NCI-H2029 treated with DMSO at 0.1 percent for 48 hours (cell line): ENCODE results near the gene MELTF.

Experiments used
- DNase-seq: peaks from one replicate; lab custom pipeline; 2025; lab: John Stamatoyannopoulos, UW

Gene MELTF

DNA sequence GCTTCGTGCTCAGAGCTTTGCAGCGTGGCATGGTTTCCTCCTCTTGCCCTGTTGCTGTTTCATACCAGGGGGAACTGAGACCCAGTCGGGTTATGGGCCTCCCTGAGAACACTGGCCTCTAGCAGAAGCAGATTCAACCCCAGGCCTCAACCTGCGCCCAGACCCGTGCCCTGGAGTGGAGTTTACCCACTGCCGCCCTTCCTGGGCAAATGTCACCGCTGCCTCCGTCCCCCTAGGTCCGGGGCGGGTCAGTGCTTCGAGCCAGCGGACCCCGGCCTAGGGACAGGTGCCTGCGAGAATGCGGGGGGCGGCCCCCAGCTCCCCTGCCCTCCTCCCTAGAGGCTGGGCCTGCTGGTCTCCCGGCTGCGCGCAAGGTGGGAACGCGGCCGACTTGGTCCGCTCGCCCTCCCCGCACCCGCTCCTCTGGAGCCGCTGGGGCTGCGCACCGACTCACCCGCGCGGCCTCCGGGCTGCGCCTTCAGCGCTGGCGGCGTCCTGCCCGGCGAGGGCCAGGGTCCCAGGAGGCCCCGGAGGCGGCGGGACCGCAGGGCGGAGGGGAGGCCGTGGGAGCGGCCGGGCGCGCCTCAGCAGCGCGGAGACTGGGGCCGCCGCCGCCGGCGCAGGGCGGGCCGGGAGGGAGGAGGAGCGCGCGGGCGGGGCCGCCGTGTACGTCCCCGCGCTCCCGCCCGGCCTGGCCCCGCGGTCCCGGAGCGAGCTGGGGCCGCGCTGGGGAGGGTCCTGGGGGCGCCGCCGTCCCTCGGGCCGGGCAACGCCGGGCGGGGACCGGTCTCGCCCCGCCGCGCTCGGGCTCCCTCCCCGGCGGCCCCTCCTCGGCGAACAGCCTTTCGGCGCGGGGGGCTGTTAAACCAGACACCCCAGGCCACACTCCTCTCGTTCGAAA, 61.1 kb downstream of the MELTF start, which contains the start of gene PIGZ:
Gene PIGZ, minus strand, starts transcription at position 601 of the 901 bp plus-strand sequence. CDS start 16,802 bp downstream, outside the sequence.
- no peak for DNase-seq

DNA sequence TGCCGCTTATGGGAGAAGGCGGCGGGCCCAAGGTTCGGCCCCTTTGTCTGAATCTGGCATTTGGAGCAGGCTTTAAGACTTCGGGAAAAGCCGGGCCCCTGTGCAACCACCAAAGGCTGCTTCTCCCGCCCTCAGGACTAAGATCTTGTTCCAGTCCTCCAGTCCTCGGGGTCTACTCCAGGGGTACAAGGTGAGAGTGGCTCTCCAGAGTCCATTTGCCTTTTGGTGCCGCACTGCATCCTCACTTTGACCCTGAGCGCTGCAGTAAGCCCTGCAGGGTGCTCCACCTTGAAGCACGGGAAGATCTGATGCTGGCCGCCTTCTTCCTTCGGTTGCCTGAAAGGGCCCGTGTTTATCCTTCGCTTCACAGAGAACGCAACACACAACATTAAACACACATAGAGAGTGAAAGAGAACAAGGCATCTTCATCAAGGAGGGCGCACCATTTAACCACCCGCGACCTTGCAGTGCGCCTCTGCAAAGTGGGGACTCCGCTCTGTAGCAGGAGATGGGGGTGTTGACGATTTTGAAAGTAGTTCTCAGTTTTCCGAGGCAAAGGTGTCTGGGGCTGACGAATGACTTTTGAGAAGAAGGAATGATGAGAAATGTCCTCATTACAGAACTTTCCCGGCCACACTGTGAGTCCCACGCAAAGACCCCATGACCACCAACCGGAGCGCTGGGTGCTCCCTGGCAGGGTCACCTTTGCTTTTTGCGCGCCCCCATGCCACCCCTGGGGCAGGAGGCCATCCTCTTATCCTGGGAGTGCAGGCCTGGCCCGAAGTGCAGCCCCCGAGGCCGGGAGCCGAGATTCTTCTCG, 62.0 kb downstream of the MELTF start:
- DNase-seq: no peak

DNA sequence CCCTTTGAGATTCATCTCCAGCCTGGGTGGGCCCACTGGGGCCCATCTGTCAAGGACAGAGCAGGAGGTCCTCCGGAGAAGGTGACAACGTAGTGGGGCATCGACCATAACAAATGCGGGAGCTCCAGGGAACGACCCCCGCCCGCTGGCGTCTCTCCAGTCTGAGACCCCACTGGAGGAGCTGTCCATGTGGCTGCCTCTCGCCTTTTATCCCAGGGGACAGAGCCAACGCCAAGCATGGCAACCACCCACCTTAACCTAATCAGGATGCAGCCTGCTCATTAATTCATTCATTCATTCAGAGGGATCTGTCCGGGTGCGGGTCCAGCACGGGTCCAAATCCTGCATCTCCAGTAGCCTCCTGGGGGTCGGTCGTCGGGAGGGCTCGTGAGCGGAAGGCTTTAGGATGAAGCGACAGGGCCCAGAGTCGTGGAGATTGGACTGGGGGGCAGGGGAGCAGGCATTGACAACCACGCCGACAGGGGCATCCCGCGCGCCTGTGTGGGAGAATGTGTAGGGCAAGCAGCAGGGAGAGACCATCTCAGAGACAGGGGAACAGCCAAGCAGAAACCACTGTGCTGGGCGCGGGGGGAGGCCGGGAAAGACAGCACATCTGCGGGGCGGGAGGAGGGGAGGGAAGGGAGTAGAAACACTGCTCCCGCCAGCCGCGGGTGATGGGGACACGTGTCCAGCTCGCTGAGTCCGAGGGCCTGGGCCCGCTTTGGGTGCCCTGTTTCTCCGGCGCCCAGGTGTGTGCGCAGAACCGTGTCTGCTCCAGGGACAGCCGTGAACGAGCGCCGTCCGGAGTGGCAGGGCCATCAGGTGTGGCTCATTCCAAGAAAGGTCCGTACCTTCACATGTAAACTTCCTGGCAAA, 62.9 kb downstream of the MELTF start:
- DNase-seq: no peak

DNA sequence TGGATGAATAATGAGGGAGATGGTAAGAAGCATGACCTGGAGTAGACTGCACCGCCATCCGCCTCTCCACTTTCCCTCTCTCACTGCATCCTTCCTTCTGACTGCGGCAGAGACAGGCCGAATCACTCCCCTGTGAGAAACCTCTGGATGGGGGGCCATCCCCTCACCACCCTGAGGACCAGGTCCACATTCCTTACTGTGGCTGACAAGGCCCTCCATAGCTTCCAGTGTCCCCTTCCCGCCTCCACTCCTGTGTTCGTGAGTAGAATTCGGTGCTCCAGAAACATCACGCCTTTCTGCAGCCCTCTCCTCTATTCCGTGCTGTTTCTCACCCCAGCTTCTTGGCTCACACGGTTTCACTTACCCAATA, 63.8 kb downstream of the MELTF start:
- no peak for DNase-seq

DNA sequence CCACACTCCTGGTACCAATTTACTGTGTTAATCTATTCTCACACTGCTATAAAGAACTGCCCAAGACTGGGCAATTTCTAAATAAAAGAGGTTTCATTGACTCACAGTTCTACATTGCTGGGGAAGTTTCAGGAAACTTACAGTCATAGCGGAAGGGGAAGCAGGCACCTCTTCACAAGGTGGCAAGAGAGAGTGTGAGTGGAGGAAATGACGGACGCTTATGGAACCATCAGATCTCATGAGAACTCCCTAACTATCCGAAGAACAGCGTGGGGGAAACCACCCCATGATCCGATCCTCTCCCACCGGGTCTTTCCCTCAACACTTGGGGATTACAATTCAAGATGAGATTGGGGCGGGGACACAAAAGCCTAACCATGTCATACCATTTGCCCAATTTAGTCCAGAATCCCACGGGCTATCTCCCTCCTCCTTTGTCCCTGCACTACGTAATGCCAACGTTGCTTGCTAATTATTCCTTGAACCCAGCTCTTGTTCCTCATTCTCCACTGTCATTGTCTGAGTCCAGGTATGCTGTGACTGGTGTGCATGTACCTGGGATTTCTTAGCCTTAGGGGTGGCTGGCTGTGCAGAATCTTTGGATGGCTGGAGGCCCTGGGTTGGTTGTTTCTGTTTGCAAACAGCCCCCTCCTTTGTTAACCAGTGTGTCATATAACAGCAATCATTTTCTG, 64.4 kb downstream of the MELTF start:
- DNase-seq: no peak

DNA sequence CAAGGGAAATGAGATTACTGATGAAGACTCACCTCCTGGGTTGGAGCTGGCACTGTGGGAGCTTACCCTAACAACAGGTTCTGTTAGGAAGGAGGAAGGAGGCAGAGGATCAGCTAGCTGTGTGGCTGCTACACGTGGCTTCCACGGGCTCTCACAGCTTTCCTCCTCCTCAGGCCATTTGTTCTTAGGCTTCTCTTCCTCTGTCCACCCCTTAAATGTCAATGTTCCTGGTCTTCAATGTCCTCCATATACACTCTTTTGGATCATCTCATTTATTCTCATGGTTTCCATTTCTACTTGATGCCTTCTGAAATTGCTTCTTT, 66.0 kb downstream of the MELTF start:
- DNase-seq: no peak

DNA sequence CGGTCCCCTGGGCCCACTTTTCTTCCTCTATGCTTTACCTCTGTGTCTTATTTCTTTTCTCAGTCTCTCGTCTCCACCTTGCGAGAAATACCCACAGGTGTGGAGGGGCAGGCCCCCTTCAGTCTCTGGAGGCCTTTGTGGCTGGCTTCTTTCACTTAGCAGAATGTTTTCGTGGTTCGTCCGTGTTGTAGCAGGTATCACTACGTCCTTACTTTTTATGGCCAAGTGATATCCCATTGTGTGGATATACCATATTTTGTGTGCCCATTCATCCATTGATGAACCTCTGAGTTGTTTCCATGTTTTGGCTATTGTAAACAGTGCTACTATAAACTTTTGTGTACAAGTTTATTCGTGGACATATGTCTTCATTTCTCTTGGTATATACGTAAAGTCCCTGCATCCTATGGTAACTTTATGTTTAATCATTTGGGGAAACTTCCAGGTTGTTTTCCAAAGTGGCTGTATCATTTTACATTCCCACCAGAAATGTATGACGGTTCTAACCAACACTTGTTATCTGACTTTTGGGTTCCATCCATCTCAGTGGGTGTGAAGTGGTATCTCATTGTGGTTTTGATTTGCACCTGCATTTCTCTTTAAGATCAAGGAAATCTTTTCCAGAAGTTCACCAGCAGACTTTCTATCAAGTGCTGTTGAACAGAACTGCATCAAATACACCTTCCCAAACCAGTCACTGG, 66.5 kb downstream of the MELTF start:
- DNase-seq: no peak

DNA sequence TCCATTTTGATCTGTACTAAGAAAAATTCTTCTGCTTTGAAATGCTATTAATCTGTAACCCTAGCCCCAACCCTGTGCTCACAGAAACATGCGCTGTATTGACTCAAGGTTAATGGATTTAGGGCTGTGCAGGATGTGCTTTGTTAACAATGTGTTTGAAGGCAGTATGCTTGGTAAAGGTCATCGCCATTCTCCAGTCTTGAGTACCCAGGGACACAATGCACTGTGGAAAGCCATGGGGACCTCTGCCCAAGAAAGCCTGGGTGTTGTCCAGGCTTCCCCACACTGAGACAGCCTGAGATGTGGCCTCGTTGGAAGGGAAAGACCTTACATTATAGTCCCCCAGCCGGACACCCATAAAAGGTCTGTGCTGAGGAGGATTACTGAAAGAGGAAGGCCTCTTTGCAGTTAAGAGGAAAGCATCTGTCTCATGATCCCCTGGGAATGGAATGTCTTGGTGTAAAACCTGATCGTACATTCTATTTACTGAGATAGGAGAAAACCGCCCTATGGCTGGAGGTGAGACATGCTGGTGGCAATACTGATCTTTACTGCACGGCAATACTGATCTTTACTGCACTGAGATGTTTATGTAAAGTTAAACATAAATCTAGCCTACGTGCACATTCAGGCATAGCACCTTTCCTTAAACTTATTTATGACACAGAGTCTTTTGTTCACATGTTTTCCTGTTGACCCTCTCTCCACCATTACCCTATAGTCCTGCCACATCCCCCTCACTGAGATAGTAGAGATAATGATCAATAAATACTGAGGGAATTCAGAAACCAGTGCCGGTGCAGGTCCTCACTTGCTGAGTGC, 67.3 kb downstream of the MELTF start:
- DNase-seq: no peak

DNA sequence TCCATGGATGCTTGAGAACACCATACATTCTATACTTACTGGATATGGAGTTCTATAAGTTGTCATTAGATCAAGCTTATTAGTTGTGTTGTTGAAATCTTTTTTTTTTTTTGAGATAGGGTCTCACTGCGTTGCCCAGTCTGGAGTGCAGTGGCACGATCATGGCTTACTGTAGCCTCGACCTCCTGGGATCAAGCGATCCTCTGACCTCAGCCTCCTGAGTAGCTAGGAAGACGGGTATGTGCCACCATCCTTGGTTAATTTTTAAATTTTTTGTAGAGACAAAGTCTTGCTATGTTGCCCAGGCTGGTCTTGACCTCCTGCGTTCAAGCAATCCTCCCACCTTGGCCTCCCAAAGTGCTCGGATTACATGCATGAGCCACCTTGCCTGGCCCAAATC, 74.8 kb downstream of the MELTF start:
- DNase-seq: no peak
